ENCODE measurements around the gene OR52W1.

OR52W1 gene

DNA sequence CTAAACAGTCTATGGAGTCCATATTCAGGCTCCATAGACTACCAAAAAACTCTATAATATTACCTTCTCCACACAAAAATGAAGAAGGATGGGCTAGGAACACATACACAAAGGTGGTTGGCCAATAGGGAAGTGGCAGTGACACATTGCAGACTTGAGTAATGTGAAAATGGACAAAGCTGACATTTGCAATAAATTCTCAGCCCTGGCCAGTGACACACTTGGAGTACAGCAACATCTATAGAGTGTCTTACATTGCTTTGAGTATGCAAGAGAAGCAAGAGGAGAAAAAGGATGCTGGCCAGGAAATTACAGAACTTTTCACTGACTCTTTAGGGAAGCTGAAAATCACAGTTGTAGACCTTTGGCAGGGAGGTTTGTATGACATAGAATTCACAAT lies 7.3 kb upstream of the OR52W1 start:
- Histone ChIP-seq H3K36me3 (ENCODE audit: low read length) (no peaks in the 10 kb centered on the region), H3K9me3 (ENCODE audit: insufficient read depth, low read length) (no peaks in the 10 kb centered on the region), H2AFZ (ENCODE audit: low read depth, low read length, severe bottlenecking) (no peak overlapping the region), H3K4me3 (ENCODE audit: insufficient read depth, low read length, poor library complexity, severe bottlenecking) (no peak overlapping the region), H3F3A (ENCODE audit: insufficient read depth) (no peaks in the 10 kb centered on the region), H3K4me2 (ENCODE audit: low read depth, low read length, poor library complexity, severe bottlenecking) (no peak overlapping the region), H3K9me2 (replicated peaks; ENCODE audit: insufficient read depth, low read length) (no peaks in the 10 kb centered on the region), H3K79me2 (ENCODE audit: insufficient read depth, low read length) (no peaks in the 10 kb centered on the region), H4K20me1 (ENCODE audit: low read depth, low read length) (no peaks in the 10 kb centered on the region), H3K27me3 (ENCODE audit: low read length) (no peaks in the 10 kb centered on the region), H3K27ac (ENCODE audit: low read depth, low read length) (no peak overlapping the region), H3K9ac (ENCODE audit: low read length) (no peak overlapping the region)
- no peak for TF ChIP-seq CTCF (IDR thresholded peaks at IDR 0.05; ENCODE audit: insufficient read depth, low read length, poor library complexity, severe bottlenecking)
- TF ChIP-seq EZH2phosphoT487 (conservative IDR thresholded peaks at IDR 0.05; ENCODE audit: low read length) = no peak

DNA sequence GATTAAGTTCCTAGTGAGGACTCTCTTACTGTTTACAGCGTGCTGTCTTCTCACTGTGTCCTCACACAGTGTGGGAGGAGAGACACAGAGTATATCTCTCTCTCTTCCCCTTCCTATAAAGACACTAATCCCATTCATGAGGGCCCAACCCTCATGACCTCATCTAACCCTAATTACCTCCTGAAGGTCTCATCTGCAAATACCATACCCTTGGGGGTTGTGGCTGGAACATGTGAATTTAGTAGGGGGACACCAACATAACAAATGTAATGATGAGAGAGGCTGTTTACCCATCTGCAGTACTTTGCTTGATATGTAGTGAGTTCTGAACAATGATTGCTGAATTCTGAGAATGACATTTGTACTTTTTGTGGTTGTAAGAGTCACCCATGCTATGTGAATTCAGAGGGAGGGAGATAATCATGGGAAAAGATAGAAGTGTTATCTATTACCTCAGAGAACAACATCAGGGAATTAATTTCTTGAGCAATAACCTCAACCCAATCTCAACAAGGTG lies 4.9 kb upstream of the OR52W1 start:
- no peak for TF ChIP-seq EZH2phosphoT487 (conservative IDR thresholded peaks at IDR 0.05; ENCODE audit: low read length)
- Histone ChIP-seq H3K9me2 (replicated peaks; ENCODE audit: insufficient read depth, low read length) (no peaks in the 10 kb centered on the region), H3F3A (ENCODE audit: insufficient read depth) (no peaks in the 10 kb centered on the region), H3K36me3 (ENCODE audit: low read length) (no peaks in the 10 kb centered on the region), H3K4me2 (ENCODE audit: low read depth, low read length, poor library complexity, severe bottlenecking) (no peak overlapping the region), H3K9ac (ENCODE audit: low read length) (no peak overlapping the region), H3K27me3 (ENCODE audit: low read length) (no peaks in the 10 kb centered on the region), H2AFZ (ENCODE audit: low read depth, low read length, severe bottlenecking) (no peak overlapping the region), H3K4me3 (ENCODE audit: insufficient read depth, low read length, poor library complexity, severe bottlenecking) (no peak overlapping the region), H3K79me2 (ENCODE audit: insufficient read depth, low read length) (no peaks in the 10 kb centered on the region), H4K20me1 (ENCODE audit: low read depth, low read length) (no peaks in the 10 kb centered on the region), H3K9me3 (ENCODE audit: insufficient read depth, low read length) (no peaks in the 10 kb centered on the region), H3K27ac (ENCODE audit: low read depth, low read length) (no peak overlapping the region)

DNA sequence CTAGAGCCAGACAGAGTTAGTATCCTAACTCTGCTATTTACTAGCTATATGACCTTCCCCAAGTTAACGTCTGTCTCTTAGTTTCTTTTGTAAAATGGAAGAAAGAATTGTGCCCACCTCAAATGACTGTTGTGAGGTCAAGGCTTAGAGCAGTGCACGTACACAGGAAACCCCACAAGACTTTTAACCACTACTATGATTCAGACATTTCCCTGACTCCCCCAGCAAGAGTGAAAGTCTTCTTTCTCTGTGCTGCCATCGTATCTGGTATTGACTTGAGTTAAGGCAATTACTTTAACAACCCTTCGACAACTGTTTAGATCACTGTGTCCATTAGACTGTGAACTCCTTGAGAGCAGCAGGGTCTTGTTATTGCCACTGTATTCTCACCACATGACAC lies 2.6 kb upstream of the OR52W1 start:
- no peak for TF ChIP-seq EZH2phosphoT487 (conservative IDR thresholded peaks at IDR 0.05; ENCODE audit: low read length)
- TF ChIP-seq CTCF (IDR thresholded peaks at IDR 0.05; ENCODE audit: insufficient read depth, low read length, poor library complexity, severe bottlenecking) = no peak
- H3F3A ChIP-seq (ENCODE audit: insufficient read depth) = no peaks in the 10 kb centered on the region
- no peaks in the 10 kb centered on the region for H3K79me2 ChIP-seq (ENCODE audit: insufficient read depth, low read length)

DNA sequence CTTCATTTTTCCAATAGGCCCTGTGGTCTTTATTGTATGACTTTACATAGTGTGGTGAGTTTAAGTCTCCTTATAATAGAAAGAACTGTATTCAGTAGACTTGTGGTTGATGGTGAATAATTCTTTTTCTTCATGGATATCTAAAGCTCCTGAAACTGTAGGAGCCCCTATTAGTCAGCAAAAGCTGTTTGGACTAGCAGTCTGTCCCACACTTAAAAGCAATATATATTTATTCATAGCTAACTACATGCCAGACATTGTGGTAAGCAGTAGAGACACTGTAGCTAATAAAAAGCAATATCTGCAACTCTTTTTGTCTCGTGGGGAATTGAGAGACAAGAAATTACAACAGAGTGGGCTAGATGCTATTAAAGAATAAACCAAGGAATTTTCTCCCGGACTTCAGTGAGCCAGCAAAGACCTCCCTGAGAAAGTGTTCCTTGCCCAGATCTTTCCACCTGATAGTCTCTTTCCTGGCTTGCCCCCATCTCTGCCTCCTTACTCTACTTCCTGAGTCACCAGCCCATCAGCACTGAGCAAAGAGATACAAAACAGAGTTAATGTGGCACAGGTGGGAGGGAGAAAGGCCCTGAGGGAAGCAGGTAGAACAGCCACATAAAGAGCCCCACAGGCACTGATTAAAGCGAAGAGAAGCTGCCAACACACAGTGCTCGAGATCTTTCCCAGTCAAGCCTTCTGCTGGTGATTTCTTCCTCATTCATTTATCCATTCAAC lies 1.4 kb upstream of the OR52W1 start:
- Histone ChIP-seq H3K4me2 (ENCODE audit: low read depth, low read length, poor library complexity, severe bottlenecking) (no peak overlapping the region), H4K20me1 (ENCODE audit: low read depth, low read length) (no peaks in the 10 kb centered on the region), H3K9me3 (ENCODE audit: insufficient read depth, low read length) (no peaks in the 10 kb centered on the region), H3K9ac (ENCODE audit: low read length) (no peak overlapping the region), H3K9me2 (replicated peaks; ENCODE audit: insufficient read depth, low read length) (no peaks in the 10 kb centered on the region), H3K27ac (ENCODE audit: low read depth, low read length) (no peak overlapping the region), H2AFZ (ENCODE audit: low read depth, low read length, severe bottlenecking) (no peak overlapping the region), H3K27me3 (ENCODE audit: low read length) (no peaks in the 10 kb centered on the region), H3K4me3 (ENCODE audit: insufficient read depth, low read length, poor library complexity, severe bottlenecking) (no peak overlapping the region), H3K36me3 (ENCODE audit: low read length) (no peaks in the 10 kb centered on the region), H3F3A (ENCODE audit: insufficient read depth) (no peaks in the 10 kb centered on the region), H3K79me2 (ENCODE audit: insufficient read depth, low read length) (no peaks in the 10 kb centered on the region)
- TF ChIP-seq CTCF (IDR thresholded peaks at IDR 0.05; ENCODE audit: insufficient read depth, low read length, poor library complexity, severe bottlenecking) (no peak), EZH2phosphoT487 (conservative IDR thresholded peaks at IDR 0.05; ENCODE audit: low read length) (no peak)

More for the DNA sequence above, 2.6 kb upstream of the OR52W1 start:
- no peaks in the 10 kb centered on the region for H4K20me1 ChIP-seq (ENCODE audit: low read depth, low read length)
- no peak overlapping the region for H3K27ac ChIP-seq (ENCODE audit: low read depth, low read length)
- no peak overlapping the region for H3K4me2 ChIP-seq (ENCODE audit: low read depth, low read length, poor library complexity, severe bottlenecking)
- H3K36me3 ChIP-seq (ENCODE audit: low read length) = no peaks in the 10 kb centered on the region
- H3K9ac ChIP-seq (ENCODE audit: low read length) = no peak overlapping the region
- no peaks in the 10 kb centered on the region for H3K27me3 ChIP-seq (ENCODE audit: low read length)
- no peaks in the 10 kb centered on the region for H3K9me2 ChIP-seq (replicated peaks; ENCODE audit: insufficient read depth, low read length)
- H3K9me3 ChIP-seq (ENCODE audit: insufficient read depth, low read length) = no peaks in the 10 kb centered on the region
- no peak overlapping the region for H2AFZ ChIP-seq (ENCODE audit: low read depth, low read length, severe bottlenecking)
- no peak overlapping the region for H3K4me3 ChIP-seq (ENCODE audit: insufficient read depth, low read length, poor library complexity, severe bottlenecking)
